Astrocyte of the cerebellum (primary cell): ENCODE data around the gene CFAP20DC.
A peak's percentile ranks its signal among the peaks of the same experiment; 100 is the strongest.

ENCODE experiments used
- DNase-seq: peaks from one replicate; pipeline ENCODE4 v3.0.0-alpha.2; 2011; ENCODE audit warnings: low read depth
- H3K4me3 ChIP-seq: 2 replicates; pipeline ENCODE4 v1.5.1; 2011; ENCODE audit warnings: mild to moderate bottlenecking, low read depth, low read length, moderate library complexity
- in situ Hi-C: cut with HindIII; loops from 2 replicates; pipeline ENCODE4 v1.10.0; 2017; ENCODE audit warnings: low sequenced_read_pairs
- TF ChIP-seq, protein P1 (sequence below): IDR thresholded peaks from 2 replicates; pipeline ENCODE4 v1.5.1; 2012; ENCODE audit warnings: low read length, low read depth, moderate library complexity, mild to moderate bottlenecking; ENCODE audit errors: missing control alignments

Gene CFAP20DC

DNA sequence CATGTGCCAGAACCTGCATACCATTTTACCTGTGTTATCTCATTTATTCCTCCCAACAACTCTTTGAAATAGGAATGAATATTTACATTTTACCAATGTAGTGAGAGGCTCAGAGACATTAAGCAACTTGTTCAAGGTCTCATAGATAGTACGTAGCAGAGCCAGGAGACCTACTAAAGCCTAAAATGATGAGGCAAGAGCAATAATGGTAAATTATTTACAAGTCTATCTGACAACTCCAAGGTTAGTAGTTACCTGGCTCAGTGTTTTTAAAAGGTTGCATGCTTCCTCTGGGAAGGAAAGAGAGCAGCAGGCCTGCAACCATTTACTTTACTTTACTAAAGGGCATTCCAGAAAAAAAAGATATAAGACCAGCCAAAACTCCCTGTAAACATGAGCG lies 103.0 kb downstream of the CFAP20DC start:
- TF ChIP-seq, protein P1, sequence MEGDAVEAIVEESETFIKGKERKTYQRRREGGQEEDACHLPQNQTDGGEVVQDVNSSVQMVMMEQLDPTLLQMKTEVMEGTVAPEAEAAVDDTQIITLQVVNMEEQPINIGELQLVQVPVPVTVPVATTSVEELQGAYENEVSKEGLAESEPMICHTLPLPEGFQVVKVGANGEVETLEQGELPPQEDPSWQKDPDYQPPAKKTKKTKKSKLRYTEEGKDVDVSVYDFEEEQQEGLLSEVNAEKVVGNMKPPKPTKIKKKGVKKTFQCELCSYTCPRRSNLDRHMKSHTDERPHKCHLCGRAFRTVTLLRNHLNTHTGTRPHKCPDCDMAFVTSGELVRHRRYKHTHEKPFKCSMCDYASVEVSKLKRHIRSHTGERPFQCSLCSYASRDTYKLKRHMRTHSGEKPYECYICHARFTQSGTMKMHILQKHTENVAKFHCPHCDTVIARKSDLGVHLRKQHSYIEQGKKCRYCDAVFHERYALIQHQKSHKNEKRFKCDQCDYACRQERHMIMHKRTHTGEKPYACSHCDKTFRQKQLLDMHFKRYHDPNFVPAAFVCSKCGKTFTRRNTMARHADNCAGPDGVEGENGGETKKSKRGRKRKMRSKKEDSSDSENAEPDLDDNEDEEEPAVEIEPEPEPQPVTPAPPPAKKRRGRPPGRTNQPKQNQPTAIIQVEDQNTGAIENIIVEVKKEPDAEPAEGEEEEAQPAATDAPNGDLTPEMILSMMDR = no peak
- in situ Hi-C loops = no loop called here

DNA sequence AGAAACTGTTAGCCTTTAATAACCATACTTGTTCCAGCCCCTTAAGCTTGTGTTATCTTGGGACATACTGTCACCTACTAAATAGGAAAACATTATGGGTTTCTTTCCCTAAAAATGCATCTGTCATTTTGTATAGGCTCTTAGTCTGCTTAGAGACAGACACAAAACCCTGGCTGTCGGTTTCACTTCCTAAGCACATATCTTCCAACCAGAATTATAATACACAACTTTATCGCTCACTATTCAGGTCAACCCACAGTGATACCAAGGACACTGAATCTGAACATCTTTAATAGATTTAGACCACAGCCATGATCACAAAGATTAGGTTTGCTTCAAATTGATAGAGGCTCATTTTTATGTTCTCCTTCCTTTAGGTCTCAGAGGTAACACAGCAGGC lies 111.8 kb downstream of the CFAP20DC start:
- in situ Hi-C loops = no loop called here
- no peak overlapping the region for H3K4me3 ChIP-seq
- no peak for DNase-seq
- TF ChIP-seq, protein P1 = no peak

More for the DNA sequence above, 103.0 kb downstream of the CFAP20DC start:
- H3K4me3 ChIP-seq = no peak overlapping the region
- no peak for DNase-seq

DNA sequence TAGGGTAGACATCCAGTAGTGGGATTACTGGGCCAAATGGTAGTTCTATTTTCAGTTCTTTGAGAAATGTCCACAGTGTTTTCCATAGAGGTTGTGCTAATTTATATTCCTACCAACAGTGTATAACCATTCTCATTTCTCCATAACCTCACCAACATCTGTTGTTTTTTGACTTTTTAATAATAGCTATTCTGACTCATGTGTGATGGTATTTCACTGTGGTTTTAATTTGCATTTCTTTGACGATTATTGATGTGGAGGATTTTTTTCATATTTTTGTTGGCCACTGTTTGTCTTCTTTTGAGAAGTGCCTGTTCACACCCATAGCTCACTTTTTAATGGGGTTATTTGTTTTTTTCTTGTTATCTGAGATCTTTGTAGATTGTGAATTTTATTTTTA lies 125.2 kb downstream of the CFAP20DC start:
- DNase-seq = peak; percentile 46
- TF ChIP-seq, protein P1 = no peak
- H3K4me3 ChIP-seq = no peak overlapping the region
- in situ Hi-C loops = no loop called here

DNA sequence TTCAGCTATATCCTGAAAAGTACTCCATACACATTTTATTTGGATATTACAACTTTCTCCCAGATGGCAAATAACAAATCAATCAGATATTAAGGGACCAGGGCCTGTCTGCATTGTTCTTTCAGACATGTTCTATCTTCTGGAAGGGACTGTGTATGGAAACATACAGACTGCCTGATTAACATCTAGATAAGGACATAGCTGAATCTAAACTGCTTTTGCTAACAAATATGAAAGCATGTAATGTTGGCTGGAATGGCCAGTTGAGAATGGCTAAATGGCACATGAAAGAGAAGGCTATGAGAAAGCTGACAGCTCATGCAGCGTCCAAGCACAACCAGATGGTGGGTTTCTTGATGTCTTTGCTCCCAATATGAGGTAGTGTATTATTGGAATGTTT lies 149.4 kb downstream of the CFAP20DC start:
- H3K4me3 ChIP-seq = no peak overlapping the region
- in situ Hi-C loops = no loop called here
- DNase-seq = no peak
- TF ChIP-seq, protein P1 = no peak

DNA sequence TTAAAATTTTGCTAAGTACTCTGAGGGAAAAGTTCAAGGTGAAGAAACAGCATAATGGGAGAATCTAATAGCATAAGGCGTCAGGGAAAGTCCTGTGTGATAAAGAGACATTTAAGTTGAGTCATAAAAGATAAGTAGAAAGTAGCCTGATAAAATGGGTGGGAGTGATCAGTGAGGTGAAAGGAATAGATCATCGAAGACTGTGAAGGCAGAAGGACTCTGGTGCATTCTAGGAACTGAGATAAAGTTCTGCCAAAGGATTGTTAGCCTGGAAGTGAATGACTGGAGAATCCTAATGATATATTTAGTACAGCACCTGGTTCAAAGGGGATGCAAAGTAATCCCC lies 149.9 kb downstream of the CFAP20DC start:
- in situ Hi-C loops = no loop called here
- H3K4me3 ChIP-seq = no peak overlapping the region
- TF ChIP-seq, protein P1 = no peak
- no peak for DNase-seq

DNA sequence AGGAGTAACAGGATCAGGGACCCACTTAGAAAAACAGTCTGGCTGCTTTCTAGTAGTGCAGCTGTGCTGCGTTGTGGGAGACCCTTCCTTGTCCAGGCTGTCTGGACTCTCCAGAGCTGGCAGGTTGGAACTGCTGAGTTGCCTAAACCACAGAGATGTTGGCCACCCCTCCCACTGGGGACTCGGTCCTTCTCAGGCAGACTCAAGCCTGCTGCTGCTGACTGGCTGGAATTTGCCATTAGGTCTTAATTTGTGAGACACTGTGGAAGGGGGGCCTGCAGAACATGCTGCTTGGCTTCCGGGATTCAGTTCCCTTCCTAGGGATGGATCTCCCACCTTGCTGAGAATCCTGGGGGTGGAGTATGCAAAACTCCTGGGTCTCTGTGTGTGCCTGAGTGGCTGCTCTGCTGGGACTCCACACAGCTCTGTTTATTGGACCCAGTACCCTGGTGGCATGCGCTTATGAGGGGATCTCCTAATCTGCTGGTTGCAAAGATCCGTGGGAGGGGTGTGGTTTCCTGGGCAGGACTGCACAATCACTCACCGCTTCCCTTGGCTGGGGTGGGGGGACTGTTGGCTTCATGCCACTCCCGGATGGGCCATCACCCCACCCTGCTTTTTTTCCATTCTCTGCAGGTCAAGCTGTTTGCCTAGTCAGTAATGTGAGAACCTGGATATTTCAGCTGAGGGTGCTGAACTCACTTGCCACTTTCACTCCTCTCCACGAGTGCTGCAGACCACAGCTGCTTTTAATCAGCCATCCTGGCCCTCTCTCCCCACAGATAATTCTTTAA lies 150.5 kb downstream of the CFAP20DC start:
- in situ Hi-C loops = no loop called here
- no peak for DNase-seq
- TF ChIP-seq, protein P1 = no peak
- H3K4me3 ChIP-seq = no peak overlapping the region

DNA sequence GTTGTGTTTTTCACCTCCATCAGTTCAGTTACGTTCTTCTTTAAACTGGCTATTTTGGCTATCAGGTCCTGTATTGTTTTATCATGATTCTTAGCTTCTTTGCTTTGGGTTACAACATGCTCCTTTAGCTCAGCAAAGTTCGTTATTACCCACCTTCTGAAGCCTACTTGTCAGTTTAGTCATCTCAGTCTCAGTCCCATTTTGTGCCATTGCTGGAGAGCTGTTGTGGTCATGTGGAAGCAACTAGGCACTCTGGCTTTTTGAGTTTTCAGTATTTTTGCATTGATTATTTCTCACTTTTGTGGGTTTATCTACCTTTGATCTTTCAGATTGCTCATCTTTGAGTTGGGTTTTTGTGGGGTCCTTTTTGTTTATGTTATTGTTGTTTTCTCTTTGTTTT lies 151.3 kb downstream of the CFAP20DC start:
- in situ Hi-C loops = no loop called here
- no peak overlapping the region for H3K4me3 ChIP-seq
- no peak for DNase-seq
- TF ChIP-seq, protein P1 = no peak
